SK-N-SH (cell line): ENCODE results near the gene HJV. TPM values are rescaled to one million over a fixed set of nuclear protein-coding genes. Genes with fewer than 3 reads are reported as not detected.

Experiments used
- CTCF ChIA-PET: fragments of 300-600, 350-600 bp; formaldehyde crosslinking; extraction: SDS; loops from one replicate; lab custom pipeline; 2021; lab: Yijun Ruan, JAX
- POLR2A ChIA-PET: fragments of 350-600 bp; sonication (Branson Sonifier 250); formaldehyde crosslinking; extraction: SDS; loops from one replicate; lab custom pipeline; 2020; ENCODE audit warnings: antibody characterized with exemption, inconsistent platforms; lab: Yijun Ruan, JAX
- DNase-seq: peaks from one replicate; pipeline ENCODE4 v3.0.0; 2012
- H2AFZ ChIP-seq: fragments of 200-600 bp; sonication (generic); 2 replicates; pipeline ENCODE4 v1.8.1; 2016; ENCODE audit warnings: antibody characterized with exemption, mild to moderate bottlenecking, low read depth
- H3F3A ChIP-seq: fragments of 200-600 bp; sonication (generic); replicated peaks from 2 replicates; pipeline ENCODE3; 2016; ENCODE audit warnings: antibody characterized with exemption, mild to moderate bottlenecking; ENCODE audit not compliant: insufficient read depth
- H3K27ac ChIP-seq, 2 experiments: fragments of 200-500 bp in 1 of 2; fragments of 200-600 bp in 1 of 2; sonication (Bioruptor generic) in 1 of 2; sonication (generic), shearing (Covaris generic) in 1 of 2; 2 replicates each; pipeline versions ENCODE4 v1.5.1 to v1.6.1; 2014 to 2016; ENCODE audit warnings: low read depth in 2 of 2, inconsistent platforms in 1 of 2, low read length in 1 of 2, mild to moderate bottlenecking in 1 of 2, mixed read lengths in 1 of 2
- H3K27me3 ChIP-seq: fragments of 200-600 bp; sonication (generic), shearing (Covaris generic); 2 replicates; pipeline ENCODE4 v1.6.1; 2016; ENCODE audit warnings: mixed run types; ENCODE audit not compliant: insufficient read depth
- H3K36me3 ChIP-seq, 2 experiments: fragments of 200-500 bp in 1 of 2; fragments of 200-600 bp in 1 of 2; sonication (Bioruptor generic) in 1 of 2; sonication (generic) in 1 of 2; replicated peaks in 1 of 2; 2 replicates each; pipeline versions ENCODE3 to v1.5.1; 2014 to 2016; ENCODE audit warnings: low read length in 1 of 2, mild to moderate bottlenecking in 1 of 2; ENCODE audit not compliant: insufficient read depth in 2 of 2, control insufficient read depth in 1 of 2
- H3K4me1 ChIP-seq, 2 experiments: fragments of 200-500 bp in 1 of 2; fragments of 200-600 bp in 1 of 2; sonication (Bioruptor generic) in 1 of 2; sonication (generic), shearing (Covaris generic) in 1 of 2; 2 replicates each; pipeline versions ENCODE4 v1.5.1 to v1.6.1; 2014 to 2016; ENCODE audit warnings: low read depth in 1 of 2, low read length in 1 of 2, mixed run types in 1 of 2; ENCODE audit not compliant: insufficient read depth in 2 of 2, control insufficient read depth in 1 of 2
- H3K4me2 ChIP-seq: fragments of 200-600 bp; sonication (generic), shearing (Covaris generic); 2 replicates; pipeline ENCODE4 v1.6.1; 2017; ENCODE audit warnings: mixed run types
- H3K4me3 ChIP-seq, 2 experiments: fragments of 200-500 bp in 1 of 2; fragments of 200-600 bp in 1 of 2; sonication (Bioruptor generic) in 1 of 2; sonication (generic), shearing (Covaris generic) in 1 of 2; 2 replicates each; pipeline versions ENCODE4 v1.5.1 to v1.8.1; 2014 to 2016; ENCODE audit warnings: low read depth in 2 of 2, inconsistent platforms in 1 of 2, low read length in 1 of 2, mild to moderate bottlenecking in 1 of 2, mixed read lengths in 1 of 2, moderate library complexity in 1 of 2
- H3K79me2 ChIP-seq: fragments of 200-600 bp; sonication (generic); 2 replicates; pipeline ENCODE4 v1.8.1; 2017; ENCODE audit warnings: mild to moderate bottlenecking; ENCODE audit not compliant: insufficient read depth
- H3K9ac ChIP-seq: fragments of 200-600 bp; sonication (generic); 2 replicates; pipeline ENCODE4 v1.6.1; 2017; ENCODE audit warnings: mixed run types
- H3K9me2 ChIP-seq: fragments of 200-600 bp; sonication (generic); 2 replicates; pipeline ENCODE4 v1.6.1; 2017; ENCODE audit warnings: mixed run types
- H3K9me3 ChIP-seq: fragments of 200-600 bp; sonication (generic); 2 replicates; pipeline ENCODE4 v1.6.1; 2017; ENCODE audit warnings: mixed run types, mild to moderate bottlenecking, moderate library complexity
- H4K20me1 ChIP-seq: fragments of 200-600 bp; sonication (generic); 2 replicates; pipeline ENCODE4 v1.6.1; 2017; ENCODE audit warnings: mild to moderate bottlenecking, mixed run types; ENCODE audit not compliant: insufficient read depth
- CHD2 ChIP-seq: fragments of 150-350 bp; IDR thresholded peaks from 2 replicates; pipeline ENCODE4 v1.6.1; 2018; ENCODE audit warnings: low read length; ENCODE audit not compliant: partially characterized antibody
- EP300 ChIP-seq, 2 experiments: IDR thresholded peaks; 2 replicates each; pipeline versions ENCODE4 v1.4.0 to v1.6.1; 2012; ENCODE audit warnings: borderline replicate concordance in 1 of 2, low read depth in 1 of 2, low read length in 1 of 2
- FOSL2 ChIP-seq: IDR thresholded peaks from 2 replicates; pipeline ENCODE4 v1.4.0; 2012; ENCODE audit warnings: low read depth, mild to moderate bottlenecking, moderate library complexity, borderline replicate concordance
- FOXM1 ChIP-seq: IDR thresholded peaks from 2 replicates; pipeline ENCODE4 v1.4.0; 2012; ENCODE audit warnings: low read depth, mild to moderate bottlenecking
- GABPA ChIP-seq: IDR thresholded peaks from 2 replicates; pipeline ENCODE4 v1.4.0; 2012; ENCODE audit warnings: low read depth, mild to moderate bottlenecking
- MEF2A ChIP-seq: IDR thresholded peaks from 2 replicates; pipeline ENCODE4 v1.4.0; 2012; ENCODE audit warnings: low read depth, borderline replicate concordance
- MXI1 ChIP-seq: IDR thresholded peaks from 2 replicates; pipeline ENCODE4 v1.6.1; 2012; ENCODE audit warnings: mild to moderate bottlenecking, low read depth, low read length, improper control_type of control experiment
- NFIC ChIP-seq: IDR thresholded peaks from 2 replicates; pipeline ENCODE4 v1.4.0; 2012; ENCODE audit warnings: borderline replicate concordance
- POLR2AphosphoS5 ChIP-seq: IDR thresholded peaks from 2 replicates; pipeline ENCODE4 v1.6.1; 2012; ENCODE audit warnings: low read depth, low read length
- RCOR1 ChIP-seq: fragments of 150-350 bp; IDR thresholded peaks from 2 replicates; pipeline ENCODE4 v1.6.1; 2017; ENCODE audit warnings: antibody characterized with exemption, low read length
- RFX5 ChIP-seq: IDR thresholded peaks from 2 replicates; pipeline ENCODE4 v1.6.1; 2012; ENCODE audit warnings: mild to moderate bottlenecking, improper control_type of control experiment, low read length
- SMC3 ChIP-seq: IDR thresholded peaks from 2 replicates; pipeline ENCODE4 v1.6.1; 2012; ENCODE audit warnings: low read depth, low read length, improper control_type of control experiment
- TAF1 ChIP-seq: IDR thresholded peaks from 2 replicates; pipeline ENCODE4 v1.6.1; 2012; ENCODE audit warnings: low read depth, mild to moderate bottlenecking, low read length, moderate library complexity, borderline replicate concordance
- TCF12 ChIP-seq: IDR thresholded peaks from 2 replicates; pipeline ENCODE4 v1.4.0; 2012
- polyA plus RNA-seq, 3 experiments: library from polyadenylated mRNA; depleted of rRNA; stranded (reverse); fragments of >200 nt; gene quantifications; 2 replicates each; pipeline ENCODE4 v1.2.3, GENCODE V29; 2012
- TF ChIP-seq, protein P1 (sequence below): fragments of 200-600 bp; sonication (generic); IDR thresholded peaks from 2 replicates; pipeline ENCODE4 v1.6.1; 2017; ENCODE audit warnings: antibody characterized with exemption, mild to moderate bottlenecking, moderate library complexity
- TF ChIP-seq, protein P2 (sequence below): fragments of 150-350 bp; IDR thresholded peaks from 2 replicates; pipeline ENCODE4 v1.6.1; 2016; ENCODE audit warnings: mild to moderate bottlenecking, low read depth, low read length
- TF ChIP-seq, protein P3 (sequence below): IDR thresholded peaks from 2 replicates; pipeline ENCODE4 v1.4.0; 2012; ENCODE audit warnings: low read depth, borderline replicate concordance
- TF ChIP-seq, protein P4 (sequence below): IDR thresholded peaks from 2 replicates; pipeline ENCODE4 v1.6.1; 2012; ENCODE audit warnings: mild to moderate bottlenecking, low read depth, low read length, moderate library complexity

HJV gene
- polyA plus RNA-seq, 1 of the 3 experiments (the other 2 are of a cell fraction): 0.05 TPM

DNA sequence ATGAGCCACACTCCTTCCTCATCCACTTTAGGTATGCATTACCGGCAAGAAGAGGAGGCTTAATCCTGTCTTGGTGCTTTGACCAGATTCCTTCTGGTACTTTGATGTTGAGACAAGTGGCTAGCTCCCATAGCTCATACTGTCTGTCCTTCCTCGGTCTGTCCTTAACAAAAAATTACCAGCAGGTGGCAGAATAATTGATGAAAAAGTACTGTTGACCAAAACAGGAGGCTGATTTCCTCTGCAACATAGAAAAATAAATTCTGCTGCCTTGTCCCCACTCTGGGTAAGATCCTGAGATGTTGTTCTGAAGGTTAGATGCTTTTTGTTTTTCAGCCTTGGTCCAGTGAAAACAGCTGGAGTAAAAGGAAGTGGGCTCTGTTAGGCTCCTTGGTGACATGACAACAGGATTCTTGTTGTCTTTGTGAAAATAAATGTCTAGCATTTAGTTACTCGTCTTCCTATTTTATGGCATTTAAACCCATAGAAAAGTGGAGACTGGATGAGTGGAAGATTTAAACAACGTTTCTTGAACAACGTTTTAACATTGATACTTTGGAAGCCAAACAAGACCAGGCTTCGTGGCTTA, 11.2 kb upstream of the HJV start (continued):
- TF ChIP-seq, protein P1, sequence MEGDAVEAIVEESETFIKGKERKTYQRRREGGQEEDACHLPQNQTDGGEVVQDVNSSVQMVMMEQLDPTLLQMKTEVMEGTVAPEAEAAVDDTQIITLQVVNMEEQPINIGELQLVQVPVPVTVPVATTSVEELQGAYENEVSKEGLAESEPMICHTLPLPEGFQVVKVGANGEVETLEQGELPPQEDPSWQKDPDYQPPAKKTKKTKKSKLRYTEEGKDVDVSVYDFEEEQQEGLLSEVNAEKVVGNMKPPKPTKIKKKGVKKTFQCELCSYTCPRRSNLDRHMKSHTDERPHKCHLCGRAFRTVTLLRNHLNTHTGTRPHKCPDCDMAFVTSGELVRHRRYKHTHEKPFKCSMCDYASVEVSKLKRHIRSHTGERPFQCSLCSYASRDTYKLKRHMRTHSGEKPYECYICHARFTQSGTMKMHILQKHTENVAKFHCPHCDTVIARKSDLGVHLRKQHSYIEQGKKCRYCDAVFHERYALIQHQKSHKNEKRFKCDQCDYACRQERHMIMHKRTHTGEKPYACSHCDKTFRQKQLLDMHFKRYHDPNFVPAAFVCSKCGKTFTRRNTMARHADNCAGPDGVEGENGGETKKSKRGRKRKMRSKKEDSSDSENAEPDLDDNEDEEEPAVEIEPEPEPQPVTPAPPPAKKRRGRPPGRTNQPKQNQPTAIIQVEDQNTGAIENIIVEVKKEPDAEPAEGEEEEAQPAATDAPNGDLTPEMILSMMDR: peak; percentile 66
- TF ChIP-seq CHD2 (no peak), FOXM1 (no peak), TAF1 (no peak)

DNA sequence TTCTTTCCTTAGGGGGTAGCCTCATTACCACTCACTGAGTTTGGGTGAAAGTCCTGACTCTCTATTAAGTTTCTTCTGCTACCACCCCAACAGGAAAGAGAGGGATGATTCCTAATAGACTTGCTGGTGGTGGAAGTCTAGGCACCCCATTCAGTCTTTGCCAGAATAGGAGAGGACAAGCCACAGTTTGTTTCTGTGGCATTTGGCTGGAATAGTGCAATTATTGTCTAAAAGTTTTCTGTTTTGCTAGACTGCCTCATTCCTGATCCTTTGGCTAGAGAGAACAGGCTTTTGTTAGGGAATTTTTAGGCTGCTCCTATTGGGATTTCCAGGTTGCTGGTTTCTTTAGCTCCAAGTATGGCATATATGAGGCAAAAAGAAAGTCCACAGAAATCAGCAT, 9.9 kb upstream of the HJV start:
- Histone ChIP-seq H3K79me2 (no peaks in the 10 kb centered on the region), H3F3A (peaks cover 18% of the 10 kb centered on the region), H3K9me3 (no peaks in the 10 kb centered on the region), H3K27ac (no peak overlapping the region), H3K9me2 (no peaks in the 10 kb centered on the region), H3K36me3 (no peaks in the 10 kb centered on the region), H2AFZ (no peak overlapping the region), H3K9ac (no peak overlapping the region), H3K4me2 (no peak overlapping the region), H4K20me1 (no peaks in the 10 kb centered on the region; the same call in 1 of the 2 replicates), H3K4me1 (peaks cover 0 to 3% of the 10 kb centered on the region in 2 experiments; a peak in 2 of 4 replicates), H3K4me3 (no peak overlapping the region), H3K27me3 (no peaks in the 10 kb centered on the region)
- TF ChIP-seq MXI1: no peak
- no peak for TF ChIP-seq SMC3
- TF ChIP-seq TAF1: no peak
- TF ChIP-seq NFIC: no peak
- TF ChIP-seq, protein P2, sequence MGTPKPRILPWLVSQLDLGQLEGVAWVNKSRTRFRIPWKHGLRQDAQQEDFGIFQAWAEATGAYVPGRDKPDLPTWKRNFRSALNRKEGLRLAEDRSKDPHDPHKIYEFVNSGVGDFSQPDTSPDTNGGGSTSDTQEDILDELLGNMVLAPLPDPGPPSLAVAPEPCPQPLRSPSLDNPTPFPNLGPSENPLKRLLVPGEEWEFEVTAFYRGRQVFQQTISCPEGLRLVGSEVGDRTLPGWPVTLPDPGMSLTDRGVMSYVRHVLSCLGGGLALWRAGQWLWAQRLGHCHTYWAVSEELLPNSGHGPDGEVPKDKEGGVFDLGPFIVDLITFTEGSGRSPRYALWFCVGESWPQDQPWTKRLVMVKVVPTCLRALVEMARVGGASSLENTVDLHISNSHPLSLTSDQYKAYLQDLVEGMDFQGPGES: no peak
- TF ChIP-seq, protein P3, sequence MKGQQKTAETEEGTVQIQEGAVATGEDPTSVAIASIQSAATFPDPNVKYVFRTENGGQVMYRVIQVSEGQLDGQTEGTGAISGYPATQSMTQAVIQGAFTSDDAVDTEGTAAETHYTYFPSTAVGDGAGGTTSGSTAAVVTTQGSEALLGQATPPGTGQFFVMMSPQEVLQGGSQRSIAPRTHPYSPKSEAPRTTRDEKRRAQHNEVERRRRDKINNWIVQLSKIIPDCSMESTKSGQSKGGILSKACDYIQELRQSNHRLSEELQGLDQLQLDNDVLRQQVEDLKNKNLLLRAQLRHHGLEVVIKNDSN: no peak
- TF ChIP-seq RFX5: no peak
- TF ChIP-seq POLR2AphosphoS5: no peak
- no peak for TF ChIP-seq FOSL2
- TF ChIP-seq TCF12: no peak
- TF ChIP-seq GABPA: no peak
- no peak for TF ChIP-seq RCOR1
- TF ChIP-seq, protein P4, sequence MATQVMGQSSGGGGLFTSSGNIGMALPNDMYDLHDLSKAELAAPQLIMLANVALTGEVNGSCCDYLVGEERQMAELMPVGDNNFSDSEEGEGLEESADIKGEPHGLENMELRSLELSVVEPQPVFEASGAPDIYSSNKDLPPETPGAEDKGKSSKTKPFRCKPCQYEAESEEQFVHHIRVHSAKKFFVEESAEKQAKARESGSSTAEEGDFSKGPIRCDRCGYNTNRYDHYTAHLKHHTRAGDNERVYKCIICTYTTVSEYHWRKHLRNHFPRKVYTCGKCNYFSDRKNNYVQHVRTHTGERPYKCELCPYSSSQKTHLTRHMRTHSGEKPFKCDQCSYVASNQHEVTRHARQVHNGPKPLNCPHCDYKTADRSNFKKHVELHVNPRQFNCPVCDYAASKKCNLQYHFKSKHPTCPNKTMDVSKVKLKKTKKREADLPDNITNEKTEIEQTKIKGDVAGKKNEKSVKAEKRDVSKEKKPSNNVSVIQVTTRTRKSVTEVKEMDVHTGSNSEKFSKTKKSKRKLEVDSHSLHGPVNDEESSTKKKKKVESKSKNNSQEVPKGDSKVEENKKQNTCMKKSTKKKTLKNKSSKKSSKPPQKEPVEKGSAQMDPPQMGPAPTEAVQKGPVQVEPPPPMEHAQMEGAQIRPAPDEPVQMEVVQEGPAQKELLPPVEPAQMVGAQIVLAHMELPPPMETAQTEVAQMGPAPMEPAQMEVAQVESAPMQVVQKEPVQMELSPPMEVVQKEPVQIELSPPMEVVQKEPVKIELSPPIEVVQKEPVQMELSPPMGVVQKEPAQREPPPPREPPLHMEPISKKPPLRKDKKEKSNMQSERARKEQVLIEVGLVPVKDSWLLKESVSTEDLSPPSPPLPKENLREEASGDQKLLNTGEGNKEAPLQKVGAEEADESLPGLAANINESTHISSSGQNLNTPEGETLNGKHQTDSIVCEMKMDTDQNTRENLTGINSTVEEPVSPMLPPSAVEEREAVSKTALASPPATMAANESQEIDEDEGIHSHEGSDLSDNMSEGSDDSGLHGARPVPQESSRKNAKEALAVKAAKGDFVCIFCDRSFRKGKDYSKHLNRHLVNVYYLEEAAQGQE: no peak
- TF ChIP-seq EP300 (IDR thresholded peaks at IDR 0.05; ENCODE audit: borderline replicate concordance in 1 of 2, low read depth in 1 of 2, low read length in 1 of 2): no peak
- no peak for TF ChIP-seq MEF2A
- DNase-seq: no peak
- POLR2A ChIA-PET: no interaction called here
- CTCF ChIA-PET: interaction anchor here (1.1 to 3.0 kb wide), 8 partner anchors 12 to 139 kb away, joined by 3 to 20 read pairs (median 6); no protein-coding TSS in a partner anchor
